Keratinocyte (primary cell): ENCODE results near the gene MUC6. TPM values are rescaled to one million over a fixed set of nuclear protein-coding genes. Genes with fewer than 3 reads are reported as not detected.

Experiments
- DNase-seq: peaks from one replicate; pipeline ENCODE4 v3.0.0-alpha.2; 2011; ENCODE audit warnings: low read depth, missing footprints, low spot score
- FAIRE-seq: peaks from 2 replicates; lab custom pipeline; 2011; peaks lifted over from hg19 to GRCh38; lab: Jason Lieb, UNC
- H2AFZ ChIP-seq: 2 replicates; pipeline ENCODE4 v1.6.0; 2012; ENCODE audit warnings: low read length, control low read depth, inconsistent platforms; ENCODE audit not compliant: control insufficient read depth
- H3K27ac ChIP-seq: 2 replicates; pipeline ENCODE4 v1.5.1; 2011; ENCODE audit warnings: low read length; ENCODE audit not compliant: control insufficient read depth, insufficient read depth
- H3K27me3 ChIP-seq: 3 replicates; pipeline ENCODE4 v1.6.0; 2011; ENCODE audit warnings: low read length; ENCODE audit not compliant: control insufficient read depth, insufficient read depth; ENCODE audit errors: extremely low read depth
- H3K36me3 ChIP-seq, 2 experiments: 2 replicates in 1 of 2; 3 replicates in 1 of 2; pipeline ENCODE4 v1.5.1; 2011; ENCODE audit warnings: low read length in 2 of 2, mild to moderate bottlenecking in 1 of 2; ENCODE audit not compliant: control insufficient read depth in 2 of 2, insufficient read depth in 2 of 2; ENCODE audit errors: extremely low read depth in 1 of 2
- H3K4me1 ChIP-seq: 3 replicates; pipeline ENCODE4 v1.5.1; 2011; ENCODE audit warnings: low read length; ENCODE audit not compliant: control insufficient read depth, insufficient read depth; ENCODE audit errors: extremely low read depth
- H3K4me2 ChIP-seq: 3 replicates; pipeline ENCODE4 v1.6.0; 2011; ENCODE audit warnings: low read depth, low read length; ENCODE audit not compliant: control insufficient read depth, insufficient read depth; ENCODE audit errors: extremely low read depth
- H3K4me3 ChIP-seq, 3 experiments: fragments of 200-600 bp in 1 of 3; sonication (generic) in 1 of 3; 2 replicates in 2 of 3; 3 replicates in 1 of 3; pipeline ENCODE4 v1.5.1; 2011 to 2016; ENCODE audit warnings: low read length in 3 of 3, mild to moderate bottlenecking in 3 of 3, control low read depth in 2 of 3, inconsistent platforms in 1 of 3, low read depth in 1 of 3, mixed read lengths in 1 of 3, mixed run types in 1 of 3, moderate library complexity in 1 of 3; ENCODE audit not compliant: control insufficient read depth in 2 of 3, insufficient read depth in 2 of 3; ENCODE audit errors: extremely low read depth in 1 of 3
- H3K79me2 ChIP-seq: 2 replicates; pipeline ENCODE4 v1.6.0; 2012; ENCODE audit warnings: low read length; ENCODE audit not compliant: control insufficient read depth, insufficient read depth
- H3K9ac ChIP-seq: 3 replicates; pipeline ENCODE4 v1.6.0; 2011; ENCODE audit warnings: low read length; ENCODE audit not compliant: control insufficient read depth, insufficient read depth; ENCODE audit errors: extremely low read depth
- H3K9me1 ChIP-seq: 3 replicates; pipeline ENCODE4 v1.6.0; 2011; ENCODE audit warnings: low read length; ENCODE audit not compliant: control insufficient read depth, insufficient read depth; ENCODE audit errors: extremely low read depth
- H3K9me3 ChIP-seq: 2 replicates; pipeline ENCODE4 v1.5.1; 2012; ENCODE audit warnings: low read depth, low read length; ENCODE audit not compliant: control insufficient read depth
- H4K20me1 ChIP-seq: 3 replicates; pipeline ENCODE4 v1.6.0; 2011; ENCODE audit warnings: low read length; ENCODE audit not compliant: control insufficient read depth, insufficient read depth; ENCODE audit errors: extremely low read depth
- CTCF ChIP-seq, 3 experiments: IDR thresholded peaks in 1 of 3; conservative IDR thresholded peaks in 1 of 3; optimal IDR thresholded peaks in 1 of 3; 2 replicates in 2 of 3; 3 replicates in 1 of 3; pipeline versions ENCODE3 to v1.5.1; 2011; ENCODE audit warnings: low read length in 3 of 3, mild to moderate bottlenecking in 3 of 3, moderate library complexity in 2 of 3, control low read depth in 1 of 3, inconsistent platforms in 1 of 3; ENCODE audit not compliant: insufficient read depth in 2 of 3; ENCODE audit errors: extremely low read depth in 1 of 3
- EZH2 ChIP-seq: IDR thresholded peaks from one replicate; pipeline ENCODE4 v1.6.1; 2012; ENCODE audit warnings: inconsistent platforms, mild to moderate bottlenecking, low read length, moderate library complexity
- dilution Hi-C: fragments of 300-500 bp; cut with MboI; formaldehyde crosslinking; loops from one replicate; pipeline ENCODE4 v1.7.0; 2020; ENCODE audit warnings: low sequenced_read_pairs; ENCODE audit not compliant: extremely low pct_ligation_motif_present
- polyA plus RNA-seq, 5 experiments: library from polyadenylated mRNA; depleted of rRNA in 3 of 5; stranded (reverse) in 3 of 5; stranded (forward) in 1 of 5; unstranded in 1 of 5; fragments of >200 nt; gene quantifications; 1 replicate in 1 of 5; 2 replicates in 3 of 5; 3 replicates in 1 of 5; pipeline versions ENCODE4 v1.2.1 to v1.2.3, GENCODE V29; 2011 to 2012; ENCODE audit warnings: missing spikeins in 2 of 5, low read depth in 1 of 5, low replicate concordance in 1 of 5

MUC6 gene
- polyA plus RNA-seq, 1 donor (not counting 4 experiments of a cell fraction or from before 2014, with no cell fraction given): not detected

GRCh38 chr11:990101-990500 lies 46.4 kb downstream of the MUC6 start:
- no peak overlapping the region for H2AFZ ChIP-seq
- no peak overlapping the region for H3K27ac ChIP-seq
- no peaks in the 10 kb centered on the region for H3K9me1 ChIP-seq
- FAIRE-seq (no peak), DNase-seq (no peak)
- TF ChIP-seq CTCF (optimal IDR thresholded peaks at IDR 0.05 in 1 of 3, IDR thresholded peaks at IDR 0.05 in 1 of 3, conservative IDR thresholded peaks at IDR 0.05 in 1 of 3; ENCODE audit: extremely low read depth in 1 of 3, insufficient read depth in 2 of 3, low read length in 3 of 3) (no peak), EZH2 (no peak)
- H3K36me3 ChIP-seq: peaks cover 23 to 38% of the 10 kb centered on the region in 2 experiments
- H3K79me2 ChIP-seq: peaks cover 5% of the 10 kb centered on the region
- H3K9ac ChIP-seq: no peak overlapping the region
- H4K20me1 ChIP-seq: no peaks in the 10 kb centered on the region
- H3K9me3 ChIP-seq: no peaks in the 10 kb centered on the region
- H3K4me2 ChIP-seq: no peak overlapping the region
- no peaks in the 10 kb centered on the region for H3K27me3 ChIP-seq
- dilution Hi-C loops: no loop called here
- H3K4me3 ChIP-seq: no peak overlapping the region
- H3K4me1 ChIP-seq: no peaks in the 10 kb centered on the region

GRCh38 chr11:987671-988070 lies 48.8 kb downstream of the MUC6 start:
- H4K20me1 ChIP-seq: no peaks in the 10 kb centered on the region
- no peak for DNase-seq
- no peak overlapping the region for H2AFZ ChIP-seq
- dilution Hi-C loops: no loop called here
- no peak for FAIRE-seq
- H3K4me1 ChIP-seq: no peaks in the 10 kb centered on the region
- H3K9ac ChIP-seq: no peak overlapping the region
- H3K36me3 ChIP-seq: peaks cover 21 to 33% of the 10 kb centered on the region in 2 experiments
- H3K9me1 ChIP-seq: no peaks in the 10 kb centered on the region
- no peak overlapping the region for H3K4me2 ChIP-seq
- H3K79me2 ChIP-seq: peaks cover 5% of the 10 kb centered on the region
- no peaks in the 10 kb centered on the region for H3K9me3 ChIP-seq
- no peak overlapping the region for H3K27ac ChIP-seq
- no peaks in the 10 kb centered on the region for H3K27me3 ChIP-seq
- no peak for TF ChIP-seq EZH2
- no peak overlapping the region for H3K4me3 ChIP-seq

- no peaks in the 10 kb centered on the region for H3K4me1 ChIP-seq
- no peaks in the 10 kb centered on the region for H4K20me1 ChIP-seq
- H3K9me1 ChIP-seq: no peaks in the 10 kb centered on the region
- H3K9me3 ChIP-seq: no peaks in the 10 kb centered on the region
- dilution Hi-C loops: no loop called here
- H3K4me2 ChIP-seq: no peak overlapping the region
- no peak overlapping the region for H3K27ac ChIP-seq
- H3K79me2 ChIP-seq: peaks cover 5% of the 10 kb centered on the region
- DNase-seq (no peak), FAIRE-seq (no peak)
- TF ChIP-seq CTCF (optimal IDR thresholded peaks at IDR 0.05 in 1 of 3, IDR thresholded peaks at IDR 0.05 in 1 of 3, conservative IDR thresholded peaks at IDR 0.05 in 1 of 3; ENCODE audit: extremely low read depth in 1 of 3, insufficient read depth in 2 of 3, low read length in 3 of 3) (no peak), EZH2 (no peak)
- no peak overlapping the region for H3K4me3 ChIP-seq
- H3K9ac ChIP-seq: no peak overlapping the region
- H3K36me3 ChIP-seq: peaks cover 15 to 27% of the 10 kb centered on the region in 2 experiments
- no peaks in the 10 kb centered on the region for H3K27me3 ChIP-seq
- H2AFZ ChIP-seq: no peak overlapping the region
These were observed 49.6 kb downstream of the MUC6 start for GRCh38 chr11:986952-987305.
